ENCODE data around the gene UBXN2A.
A peak's percentile ranks its signal among the peaks of the same experiment; 100 is the strongest.

Gene UBXN2A, protein sequence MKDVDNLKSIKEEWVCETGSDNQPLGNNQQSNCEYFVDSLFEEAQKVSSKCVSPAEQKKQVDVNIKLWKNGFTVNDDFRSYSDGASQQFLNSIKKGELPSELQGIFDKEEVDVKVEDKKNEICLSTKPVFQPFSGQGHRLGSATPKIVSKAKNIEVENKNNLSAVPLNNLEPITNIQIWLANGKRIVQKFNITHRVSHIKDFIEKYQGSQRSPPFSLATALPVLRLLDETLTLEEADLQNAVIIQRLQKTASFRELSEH
- total RNA-seq = 16.6 to 32.0 (median 23.2) reads per million in 4 donors

- peak; percentile 53 to 76 (median 60) for DNase-seq
Measured at GRCh38 chr2:23939987-23940717, at the start of gene UBXN2A. Gene UBXN2A, plus strand, starts transcription at chr2:23940463. Its CDS starts 17,852 bp downstream, at chr2:23958315.

GRCh38 chr2:23900133-23900532 lies 40.1 kb upstream of the UBXN2A start:
- DNase-seq = no peak

DNA sequence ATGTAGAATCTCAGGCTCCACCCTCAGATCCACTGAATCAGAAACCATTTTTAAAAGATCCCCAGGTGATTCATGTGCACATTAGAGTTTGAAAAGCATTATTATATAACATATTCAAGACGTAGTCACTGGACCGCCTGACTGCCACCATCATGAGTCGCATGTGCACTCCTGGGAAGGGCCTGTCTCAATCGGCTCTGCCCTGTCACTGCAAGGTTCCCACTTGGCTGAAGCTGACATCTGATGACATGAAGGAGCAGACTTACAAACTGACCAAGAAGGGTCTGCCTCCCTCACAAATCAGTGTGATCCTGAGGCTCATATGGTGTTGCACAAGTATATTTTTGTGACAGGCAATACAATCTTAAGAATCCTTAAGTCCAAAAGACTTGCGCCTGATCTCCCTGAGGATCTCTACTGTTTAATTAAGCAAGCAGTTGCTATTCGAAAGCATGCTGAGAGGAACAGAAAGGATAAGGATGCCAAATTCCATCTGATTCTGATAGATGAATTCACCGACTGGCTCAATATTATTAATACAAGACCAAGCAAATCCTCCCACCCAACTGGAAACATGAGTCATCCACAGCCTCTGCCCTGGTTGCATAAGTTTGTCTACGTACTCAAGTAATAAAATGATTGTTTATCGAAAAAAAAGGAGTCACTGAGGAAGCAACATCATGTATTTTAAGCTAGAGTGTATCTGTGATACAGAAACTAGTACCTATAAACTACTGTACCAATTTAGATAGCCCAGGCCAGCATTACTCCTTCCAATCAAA lies 39.5 kb upstream of the UBXN2A start:
- DNase-seq = no peak

DNA sequence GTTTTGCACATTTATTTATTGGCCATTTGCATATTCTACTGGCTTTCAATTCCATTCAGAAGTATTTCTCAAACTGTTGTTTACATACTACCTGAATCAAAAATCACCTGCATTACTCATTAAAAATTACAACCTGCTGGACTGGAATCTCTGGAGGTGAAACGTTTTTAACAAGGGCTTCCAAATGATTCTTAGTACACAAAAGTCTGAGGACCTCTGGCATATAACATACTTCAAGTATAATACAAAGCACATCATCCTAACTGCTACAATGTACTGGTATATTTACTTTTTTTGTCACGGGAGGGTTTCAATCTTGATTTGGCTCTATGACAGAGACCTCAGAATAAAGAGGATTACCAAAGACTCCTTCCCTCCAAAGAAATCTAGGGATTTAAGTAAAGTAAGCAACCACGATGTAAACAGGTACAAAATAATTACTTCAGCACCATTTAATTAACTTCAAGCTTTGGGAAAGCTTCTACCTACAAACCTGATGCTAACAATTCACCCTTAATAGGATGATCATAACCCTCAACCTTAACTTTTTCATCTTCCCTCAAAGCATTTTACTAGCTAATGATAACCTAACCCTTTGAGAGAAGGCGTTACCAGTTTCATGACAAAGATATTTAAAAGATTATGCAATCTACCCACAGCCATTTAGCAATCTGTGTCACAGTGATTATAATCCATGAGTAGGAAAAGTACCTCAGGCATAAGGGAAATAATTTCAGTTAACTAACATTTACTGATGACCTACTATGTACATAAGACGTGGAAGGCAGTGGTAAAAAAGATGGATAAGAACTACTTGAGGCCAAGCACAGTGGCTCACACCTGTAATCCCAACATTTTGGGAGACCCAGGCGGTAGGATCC lies 38.1 kb upstream of the UBXN2A start:
- no peak for DNase-seq

- DNase-seq = no peak
Measured at GRCh38 chr2:23903034-23903433, 37.2 kb upstream of the UBXN2A start.

- no peak for DNase-seq
Measured at GRCh38 chr2:23904215-23904614, 36.0 kb upstream of the UBXN2A start.

DNA sequence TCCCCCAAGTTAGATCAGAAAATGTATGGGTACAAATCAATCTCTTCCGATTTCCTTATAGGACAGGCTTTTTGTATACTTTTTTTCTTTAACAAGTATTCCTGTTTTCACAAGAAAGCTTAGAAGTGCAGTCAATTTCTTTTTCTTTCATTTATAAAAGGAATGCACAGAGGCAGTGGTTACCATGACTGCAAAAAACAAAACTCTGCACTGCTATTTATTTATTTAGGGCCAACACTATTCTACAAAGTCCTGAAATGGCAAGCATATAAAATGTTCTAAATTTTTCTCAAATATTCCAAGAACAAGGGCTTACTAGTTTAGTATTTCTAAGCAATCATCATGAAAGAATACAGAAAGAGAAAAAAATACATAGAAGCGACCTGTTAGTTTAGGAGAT lies 35.6 kb upstream of the UBXN2A start:
- no peak for DNase-seq

DNA sequence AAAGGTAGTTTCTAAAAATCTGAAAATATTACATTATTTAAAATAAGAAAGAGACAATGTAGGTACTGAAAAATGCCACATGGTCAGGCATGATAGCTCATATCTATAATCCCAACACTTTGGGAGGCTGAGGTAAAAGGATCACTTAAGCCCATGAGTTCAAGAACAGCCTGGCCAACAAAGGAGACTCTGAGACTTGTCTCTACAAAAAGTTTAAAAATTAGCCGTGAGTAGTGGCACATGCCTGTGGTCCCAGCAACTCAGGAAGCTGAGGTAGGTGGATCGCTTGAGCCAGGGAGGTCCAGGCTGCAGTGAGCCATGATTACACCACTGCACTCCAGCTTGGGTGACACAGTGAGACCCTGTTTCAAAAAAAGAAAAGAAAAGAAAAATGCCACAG lies 35.1 kb upstream of the UBXN2A start:
- no peak for DNase-seq

DNA sequence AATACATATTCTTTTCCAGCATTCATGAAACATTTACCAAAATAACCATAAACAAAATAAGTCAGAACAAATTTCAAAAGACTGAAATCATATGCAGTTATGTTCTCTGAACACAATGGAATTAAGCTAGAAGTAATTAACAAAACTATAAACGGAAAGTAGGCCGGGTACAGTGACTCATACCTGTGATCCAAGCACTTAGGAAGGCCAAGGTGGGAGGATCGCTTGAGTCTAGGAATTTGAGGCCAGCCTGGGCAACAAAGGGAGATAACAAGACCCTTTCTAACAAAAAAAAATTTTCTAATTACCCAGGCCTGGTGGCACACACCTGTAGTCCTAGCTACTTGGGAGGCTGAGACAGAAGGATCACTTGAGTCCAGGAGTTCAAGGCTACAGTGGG lies 28.2 kb upstream of the UBXN2A start:
- DNase-seq = no peak

- DNase-seq = no peak
Measured at GRCh38 chr2:23915327-23915726, 24.9 kb upstream of the UBXN2A start.

DNA sequence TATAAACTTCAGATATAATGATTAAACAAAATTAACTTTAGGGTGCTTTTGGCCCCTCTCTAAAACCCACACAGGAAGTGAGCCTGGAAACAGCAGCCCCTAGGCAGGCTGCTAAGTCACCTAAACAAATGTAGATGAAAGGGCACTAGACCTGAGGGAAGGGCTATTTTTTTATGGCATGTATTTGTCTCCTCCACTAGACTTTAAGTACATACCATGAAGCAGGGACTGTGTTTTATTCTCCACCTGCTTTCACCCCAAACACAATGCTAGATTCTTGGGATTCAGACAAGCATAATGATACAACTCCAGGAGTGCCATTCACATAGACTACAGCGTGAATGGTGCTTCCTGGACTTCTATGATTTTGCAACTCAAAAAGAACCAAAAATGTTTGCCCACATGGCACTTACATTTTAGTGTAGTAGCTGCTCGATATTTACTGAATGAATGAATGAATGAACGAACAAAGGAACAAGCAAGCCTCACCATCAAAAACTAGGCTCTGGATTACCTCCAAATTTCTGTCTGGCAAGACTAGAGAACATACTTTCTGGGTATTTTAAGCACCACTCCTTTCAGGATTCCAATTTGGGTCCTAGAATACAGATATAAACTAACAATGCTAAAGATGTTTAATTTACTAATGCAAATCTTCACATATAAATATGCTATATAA lies 23.4 kb upstream of the UBXN2A start:
- no peak for DNase-seq

DNA sequence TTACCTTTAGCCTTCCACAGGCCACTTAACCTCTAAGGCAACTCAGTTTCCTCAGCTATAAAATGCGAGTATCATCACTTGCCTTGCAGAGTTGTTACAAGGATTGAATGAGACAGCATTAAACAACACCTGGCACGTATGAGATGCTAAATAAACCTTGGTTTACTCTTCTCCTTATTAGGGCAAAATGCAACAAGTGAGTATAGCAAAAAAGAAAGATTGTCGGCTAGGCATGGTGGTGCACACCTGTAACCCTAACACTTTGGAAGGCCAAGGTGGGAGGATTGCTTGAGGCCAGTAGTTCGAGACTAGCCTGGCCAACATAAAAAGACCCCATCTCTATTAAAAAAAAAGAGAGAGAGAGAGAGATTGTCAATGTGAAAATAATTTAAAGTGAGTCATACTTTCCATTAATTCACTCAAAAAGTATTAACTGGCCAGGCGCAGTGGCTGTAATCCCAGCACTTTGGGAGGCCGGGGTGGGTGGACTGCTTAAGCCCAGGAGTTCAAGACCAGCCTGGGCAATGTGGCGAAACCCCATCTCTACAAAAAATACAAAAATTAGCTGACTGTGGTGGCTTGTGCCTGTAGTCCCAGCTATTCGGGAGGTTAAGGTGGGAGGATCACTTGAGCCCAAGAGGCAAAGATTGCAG lies 21.3 kb upstream of the UBXN2A start:
- no peak for DNase-seq

- no peak for DNase-seq
Measured at GRCh38 chr2:23924589-23925359, 15.5 kb upstream of the UBXN2A start.

- DNase-seq = peak; percentile 18 to 82 (median 34)
Measured at GRCh38 chr2:23925702-23926289, 14.5 kb upstream of the UBXN2A start.

DNA sequence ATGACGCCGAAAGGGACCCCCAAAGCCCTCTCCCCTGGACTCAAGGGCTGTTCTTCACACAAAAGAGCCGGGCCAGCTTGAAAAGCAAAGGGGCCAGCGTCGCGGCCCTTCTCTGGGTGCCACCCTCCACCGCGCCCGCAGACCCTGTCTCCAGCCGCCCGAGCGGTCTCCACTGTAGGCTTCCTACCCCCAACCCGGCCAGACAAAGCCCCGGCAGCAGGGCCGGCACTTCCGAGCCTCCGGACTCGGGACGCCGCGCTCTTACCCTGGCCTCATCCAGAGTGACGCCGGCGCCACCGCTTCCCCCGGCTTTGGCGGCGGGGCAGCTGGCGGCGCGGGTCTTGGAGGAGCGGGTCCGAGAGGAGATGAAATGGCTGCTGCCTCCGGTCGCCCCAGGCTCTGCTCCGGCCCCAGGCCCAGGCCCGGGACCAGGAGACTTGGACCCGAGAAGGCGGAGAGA lies 13.9 kb upstream of the UBXN2A start:
- peak in 4 of 5 donors; percentile 18 to 47 (median 21) for DNase-seq

DNA sequence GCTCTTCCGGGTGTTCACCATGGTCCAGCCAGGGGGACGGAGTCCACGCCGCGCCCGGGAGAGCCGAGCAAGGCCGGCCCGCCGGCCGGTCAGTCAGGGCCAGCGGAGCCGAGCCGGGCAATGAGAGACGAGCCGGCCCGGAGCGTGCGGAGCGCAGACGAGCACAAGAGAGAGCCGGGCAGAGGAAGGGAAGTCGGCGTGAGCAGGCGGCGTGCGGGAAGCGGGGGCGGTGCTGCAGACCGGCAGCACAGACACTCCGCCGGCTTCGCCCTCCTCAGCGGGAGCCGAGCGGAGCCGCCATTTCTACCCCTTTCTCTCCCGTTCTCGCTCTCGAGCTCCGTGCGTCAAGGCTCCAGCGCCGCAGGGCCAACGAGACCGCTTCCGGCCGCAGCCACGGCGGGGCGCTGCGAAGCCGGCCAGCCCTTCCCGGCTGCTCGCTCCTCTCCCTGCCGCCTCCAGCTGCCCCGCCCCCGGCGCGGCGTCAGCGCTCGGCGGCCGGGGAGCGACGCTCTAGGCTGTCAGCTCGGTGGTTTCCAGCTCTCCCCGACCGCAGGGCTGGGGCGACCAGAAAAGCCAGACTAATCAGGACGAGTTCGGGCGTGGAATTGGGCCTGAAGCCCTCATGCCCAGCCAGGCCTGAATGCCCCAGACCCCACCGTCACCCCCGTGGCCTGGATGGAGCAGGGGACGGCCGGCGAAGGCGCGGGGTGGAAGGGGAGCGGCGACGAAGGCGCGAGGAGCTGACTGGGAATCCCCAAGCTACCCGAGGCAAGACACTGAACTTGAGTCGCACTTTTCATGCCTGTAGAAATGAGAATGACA lies 13.3 kb upstream of the UBXN2A start, which contains the start of gene ATAD2B:
Gene ATAD2B (minus strand): TSS at position 374 of the 822 bp plus-strand sequence. CDS start 353 bp downstream, at position 21.
- DNase-seq = peak; percentile 86 to 96 (median 91)

GRCh38 chr2:23934259-23934658 lies 6.0 kb upstream of the UBXN2A start:
- DNase-seq = no peak

DNA sequence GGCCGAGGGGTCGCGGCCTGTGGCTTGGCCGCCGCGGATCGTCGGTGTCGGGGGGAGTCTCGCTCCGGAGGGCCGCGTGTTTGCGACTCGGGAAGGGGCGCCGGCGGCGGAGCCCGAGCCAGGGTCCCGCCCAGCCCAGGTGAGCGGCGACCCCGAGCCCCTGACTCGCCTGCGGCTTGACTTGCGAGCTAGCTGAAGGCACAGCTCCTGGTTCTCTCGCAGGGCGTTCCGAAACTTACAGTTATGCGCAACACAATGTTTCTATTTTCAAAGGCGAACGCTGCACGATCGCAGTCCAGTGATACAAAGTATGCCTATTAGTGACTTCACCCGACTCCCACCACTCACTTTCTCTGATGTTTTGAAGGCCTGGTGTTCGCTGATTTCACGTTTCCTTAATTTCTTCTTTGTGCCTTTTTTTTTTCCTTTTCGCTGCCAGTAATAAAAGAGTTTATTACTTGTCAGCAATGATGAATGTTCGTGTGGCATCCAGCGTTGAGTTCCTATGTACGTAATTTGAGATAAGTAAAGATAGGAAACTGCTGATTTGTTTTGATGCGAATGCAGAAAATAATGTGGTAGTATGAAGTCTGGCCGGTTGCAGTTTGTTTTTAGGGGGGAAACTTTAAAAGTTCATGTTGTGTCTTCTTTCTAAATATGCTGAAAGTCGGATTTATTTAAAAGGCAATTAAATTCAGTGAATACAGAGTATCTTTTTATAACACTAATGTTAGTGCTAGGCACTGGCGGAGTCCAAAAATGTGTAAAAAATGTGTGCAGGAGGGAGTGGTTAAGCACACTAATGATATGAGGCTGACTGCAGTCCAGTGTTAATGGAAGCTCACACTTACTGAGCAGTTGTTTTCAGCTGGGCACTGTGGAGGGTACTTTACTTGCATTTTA lies 706 bp downstream of the UBXN2A start:
- peak in 3 of 5 donors; percentile 11 to 58 (median 21) for DNase-seq

All from T-helper 1 cell (primary cell).